ENCODE measurements around the gene JMJD8.

GRCh38 chr16:674968-675883, 8.9 kb downstream of the JMJD8 start, which contains the start of gene RHBDL1:
- TF ChIP-seq MYC (IDR thresholded peaks at IDR 0.05; ENCODE audit: insufficient read depth, insufficient read length, insufficient replicate concordance, low read length, severe bottlenecking) (no peak), EZH2 (IDR thresholded peaks at IDR 0.05; ENCODE audit: borderline replicate concordance, control insufficient read depth, low read depth, low read length) (no peak), MXI1 (IDR thresholded peaks at IDR 0.05; ENCODE audit: low read depth, low read length) (no peak), CTCF (IDR thresholded peaks at IDR 0.05 in 2 of 3, conservative IDR thresholded peaks at IDR 0.05 in 1 of 3; ENCODE audit: control insufficient read depth in 2 of 3, extremely low read depth in 1 of 3, insufficient read depth in 1 of 3, low read depth in 3 of 3, low read length in 3 of 3) (no peak), RFX5 (IDR thresholded peaks at IDR 0.05; ENCODE audit: low read depth, low read length) (no peak), RAD21 (IDR thresholded peaks at IDR 0.05; ENCODE audit: insufficient read depth, low read depth, low read length) (no peak), SMC3 (IDR thresholded peaks at IDR 0.05; ENCODE audit: borderline replicate concordance, low read length) (no peak), ZSCAN29 (IDR thresholded peaks at IDR 0.05) (no peak), TARDBP (IDR thresholded peaks at IDR 0.05; ENCODE audit: borderline replicate concordance) (no peak), FOXM1 (IDR thresholded peaks at IDR 0.05; ENCODE audit: low read depth, low read length) (no peak), YY1 (IDR thresholded peaks at IDR 0.05; ENCODE audit: low read depth, low read length) (no peak), CREM (IDR thresholded peaks at IDR 0.05; ENCODE audit: low read depth) (no peak), SRF (IDR thresholded peaks at IDR 0.05; ENCODE audit: low read depth in 2 of 2, low read length in 2 of 2) (no peak), SP1 (IDR thresholded peaks at IDR 0.05; ENCODE audit: low read depth, low read length) (no peak)
